Fibroblast of villous mesenchyme (primary cell): ENCODE measurements around the gene PGR. TPM values are rescaled to one million over a fixed set of nuclear protein-coding genes. Genes with fewer than 3 reads are reported as not detected.
"Not testable (repeated sequence)": the region's sequence is repeated elsewhere in the genome, so short reads cannot be mapped to it uniquely, and the experiment has no call there.

ENCODE experiments used
- DNase-seq: peaks from one replicate; pipeline ENCODE4 v3.0.0-alpha.2; 2010; ENCODE audit warnings: low read depth
- H3K4me3 ChIP-seq: 2 replicates; pipeline ENCODE4 v1.5.1; 2011; ENCODE audit warnings: low read depth, mild to moderate bottlenecking, low read length
- CTCF ChIP-seq: IDR thresholded peaks from 2 replicates; pipeline ENCODE4 v1.5.1; 2012; ENCODE audit warnings: low read depth, mild to moderate bottlenecking, low read length; ENCODE audit not compliant: insufficient read depth
- total RNA-seq: library from RNA; depleted of rRNA; stranded (reverse); fragments of >200 nt; gene quantifications from 2 replicates; pipeline ENCODE4 v1.2.3, GENCODE V29; 2012

Gene PGR
- total RNA-seq, 1 donor: 6.9 TPM

DNA sequence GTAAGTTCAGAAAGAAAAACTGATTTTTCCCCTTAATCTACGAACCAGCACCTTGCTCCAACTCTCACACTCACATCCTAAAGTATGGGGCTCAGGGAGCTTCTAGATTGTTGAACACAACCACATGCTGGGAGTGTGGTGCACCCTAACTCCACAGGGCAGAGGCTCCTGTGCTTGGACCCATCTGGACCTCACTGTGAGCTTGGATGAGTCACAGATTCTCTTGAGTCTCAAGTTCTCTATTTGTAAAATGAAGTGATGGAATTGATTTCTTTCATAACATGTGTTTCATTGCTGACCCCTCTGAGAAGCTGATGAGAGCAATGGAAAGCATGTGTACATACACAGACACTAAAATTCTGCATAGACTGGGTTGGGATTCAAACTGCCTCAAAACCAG, 109.7 kb downstream of the PGR start:
- no peak for TF ChIP-seq CTCF
- DNase-seq: no peak

DNA sequence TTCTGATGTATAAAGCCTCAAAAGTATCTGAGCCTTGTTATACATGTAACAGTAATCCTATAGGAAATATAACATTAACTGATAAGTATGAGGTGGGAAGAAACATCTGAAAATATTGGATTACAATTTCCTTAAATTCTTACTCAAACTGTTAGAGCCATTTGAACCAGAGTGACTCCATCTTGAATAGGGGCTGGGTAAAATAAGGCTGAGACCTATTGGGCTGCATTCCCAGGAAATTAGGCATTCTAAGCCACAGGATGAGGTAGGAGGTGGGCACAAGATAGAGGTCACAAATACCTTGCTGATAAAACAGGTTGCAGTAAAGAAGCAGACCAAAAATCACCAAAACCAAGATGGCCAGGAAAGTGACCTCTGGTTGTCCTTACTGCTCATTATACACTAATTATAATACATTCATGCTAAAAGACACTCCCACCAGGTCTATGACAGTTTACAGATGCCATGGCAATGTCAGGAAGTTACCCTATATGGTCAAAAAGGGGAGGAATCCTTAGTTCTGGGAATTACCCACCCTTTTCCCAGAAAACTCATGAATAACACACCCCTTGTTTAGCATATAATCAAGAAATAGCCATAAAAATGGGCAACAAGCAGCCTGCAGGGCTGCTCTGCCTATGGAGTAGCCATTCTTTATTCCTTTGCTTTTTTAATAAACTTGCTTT, 114.9 kb downstream of the PGR start:
- H3K4me3 ChIP-seq: no peak overlapping the region
- no peak for DNase-seq
- no peak for TF ChIP-seq CTCF

More for the DNA sequence above, 109.7 kb downstream of the PGR start:
- H3K4me3 ChIP-seq: no peak overlapping the region

DNA sequence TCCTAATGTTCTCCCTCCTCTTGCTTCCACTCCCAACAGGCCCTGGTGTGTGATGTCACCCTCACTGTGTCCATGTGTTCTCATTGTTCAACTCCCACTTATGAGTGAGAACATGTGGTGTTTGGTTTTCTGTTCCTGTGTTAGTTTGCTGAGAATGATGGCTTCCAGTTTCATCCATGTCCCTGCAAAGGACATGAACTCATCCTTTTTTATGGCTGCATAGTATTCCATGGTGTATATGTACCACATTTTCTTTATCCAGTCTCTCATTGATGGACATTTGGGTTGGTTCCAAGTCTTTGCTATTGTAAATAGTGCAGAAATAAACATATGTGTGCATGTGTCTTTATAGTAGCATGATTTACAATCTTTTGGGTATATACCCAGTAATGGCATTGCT, 115.9 kb downstream of the PGR start:
- H3K4me3 ChIP-seq, DNase-seq: not testable (repeated sequence)

- no peak for TF ChIP-seq CTCF
- H3K4me3 ChIP-seq: no peak overlapping the region
- DNase-seq: no peak
Observed at GRCh38 chr11:101011881-101012280, 117.7 kb downstream of the PGR start.

DNA sequence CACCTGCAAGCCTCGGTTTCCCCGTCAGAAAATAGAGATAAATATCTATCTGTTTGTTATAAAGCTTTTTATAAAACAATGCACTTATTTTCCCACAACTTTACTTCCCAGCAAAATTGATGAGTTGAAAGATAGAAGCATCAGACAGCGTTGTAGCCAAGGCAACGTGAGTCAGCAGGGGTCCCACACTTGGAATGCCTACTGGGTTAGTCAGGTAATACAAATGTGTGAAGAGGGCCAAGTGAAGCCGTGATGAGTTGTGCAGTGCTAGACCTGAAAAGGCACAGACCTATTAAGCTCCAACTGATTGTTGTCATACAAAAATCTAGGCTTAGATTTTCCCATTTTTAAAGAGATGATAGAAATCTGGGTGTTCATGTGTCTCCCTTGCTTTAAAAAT, 118.7 kb downstream of the PGR start:
- TF ChIP-seq CTCF: no peak
- no peak overlapping the region for H3K4me3 ChIP-seq
- no peak for DNase-seq

DNA sequence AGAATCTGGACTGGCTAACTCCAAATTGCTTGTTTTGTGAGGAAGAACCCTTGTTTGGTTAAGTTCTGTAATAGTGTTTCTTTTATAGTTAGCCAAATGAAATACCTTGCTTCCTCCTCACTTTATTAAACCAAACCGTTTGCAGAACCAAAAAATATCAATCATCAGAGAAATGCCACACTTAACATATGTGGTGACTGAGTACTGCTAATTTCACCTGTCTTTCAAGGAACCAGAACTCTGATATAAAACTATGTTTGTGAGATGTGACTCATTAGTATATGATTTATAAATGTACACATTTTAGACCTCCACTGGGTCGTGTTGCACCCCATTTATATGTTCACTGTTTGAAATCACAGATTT, 119.9 kb downstream of the PGR start:
- TF ChIP-seq CTCF: no peak
- no peak for DNase-seq

DNA sequence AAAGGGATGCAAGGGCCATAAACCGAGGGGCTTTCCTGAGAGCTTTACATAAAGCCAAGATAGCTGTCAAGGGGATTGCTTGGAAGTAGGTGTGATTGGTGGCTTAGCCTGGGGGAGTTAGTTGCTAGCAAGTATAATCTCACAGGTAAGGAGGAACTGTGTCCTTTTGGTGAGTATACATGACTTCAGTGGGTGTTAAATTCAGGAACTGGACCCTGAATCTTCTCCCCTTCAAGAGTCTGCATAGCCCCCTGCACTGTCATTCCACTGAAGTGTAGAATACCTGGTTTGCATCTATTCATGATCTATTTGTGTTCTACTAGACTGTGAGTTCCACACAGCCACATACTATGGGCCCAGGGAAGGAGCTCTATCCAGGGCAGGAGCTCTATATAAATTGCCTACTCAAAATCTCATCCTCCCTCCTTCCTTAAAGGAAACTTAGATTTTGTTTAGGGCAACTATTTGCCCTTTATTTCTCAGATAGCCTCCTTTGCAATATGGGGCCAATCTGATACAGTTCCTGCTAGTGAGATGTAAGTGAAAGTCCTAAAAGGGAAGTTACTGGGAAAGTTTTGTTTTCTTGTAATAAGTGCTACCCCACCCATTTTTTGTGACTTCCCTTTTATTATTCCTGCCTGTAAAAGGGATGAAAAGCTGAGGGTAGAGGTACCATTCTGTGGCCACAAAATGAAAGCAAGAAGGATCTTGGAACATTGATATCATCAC, 120.5 kb downstream of the PGR start:
- no peak for DNase-seq
- H3K4me3 ChIP-seq: no peak overlapping the region
- no peak for TF ChIP-seq CTCF

More for the DNA sequence above, 119.9 kb downstream of the PGR start:
- no peak overlapping the region for H3K4me3 ChIP-seq
